Activated T-cell treated with anti-CD3 and anti-CD28 coated beads for 4 hours (primary cell): ENCODE data around the gene IARS1.

Experiments
- DNase-seq: peaks from one replicate; pipeline ENCODE4 v3.0.0-alpha.2; 2020

Gene IARS1

DNA sequence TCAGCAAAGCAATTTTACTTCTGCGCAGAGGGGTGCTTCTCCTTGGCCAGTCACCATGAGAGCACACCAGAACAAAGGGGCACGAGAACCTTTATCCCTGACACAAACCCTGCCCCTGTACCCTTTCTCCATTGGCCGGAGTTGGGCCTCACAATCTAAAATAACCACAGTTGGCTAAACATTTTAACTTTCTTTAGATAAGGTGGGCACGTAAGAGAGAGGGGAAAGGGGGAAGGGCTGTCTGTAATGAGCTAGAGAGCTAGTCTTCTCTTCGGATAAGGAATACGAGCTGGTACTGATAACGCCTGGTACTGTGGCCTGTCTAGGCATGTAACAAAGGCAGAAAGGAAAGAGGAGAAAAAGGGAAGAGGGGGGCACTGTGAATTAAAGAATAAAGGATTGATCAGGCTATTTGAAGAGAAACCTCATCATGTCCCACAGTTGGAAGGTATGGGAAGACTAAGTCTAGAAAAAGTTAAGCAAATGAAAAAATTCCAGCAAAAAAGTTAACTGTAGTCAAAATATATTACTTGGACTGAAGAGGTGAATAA is 1.8 kb upstream of the IARS1 start:
- DNase-seq: no peak

DNA sequence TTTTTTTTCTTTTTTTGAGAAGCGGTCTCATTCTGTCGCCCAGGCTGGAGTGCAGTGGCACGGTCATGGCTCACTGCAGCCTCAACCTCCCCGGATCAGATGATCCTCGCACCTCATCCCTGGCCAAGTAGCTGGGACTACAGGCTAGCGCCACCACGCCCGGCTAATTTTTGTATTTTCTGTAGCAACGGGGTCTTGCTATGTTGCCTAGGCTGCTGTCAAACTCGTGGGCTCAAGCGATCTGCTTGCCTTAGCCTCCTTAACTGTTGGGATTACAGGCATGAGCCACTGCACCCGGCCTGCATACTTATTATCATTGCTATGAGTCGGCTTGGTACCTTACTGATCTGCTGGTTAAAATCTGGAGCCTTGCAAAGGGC is 790 bp upstream of the IARS1 start:
- no peak for DNase-seq

DNA sequence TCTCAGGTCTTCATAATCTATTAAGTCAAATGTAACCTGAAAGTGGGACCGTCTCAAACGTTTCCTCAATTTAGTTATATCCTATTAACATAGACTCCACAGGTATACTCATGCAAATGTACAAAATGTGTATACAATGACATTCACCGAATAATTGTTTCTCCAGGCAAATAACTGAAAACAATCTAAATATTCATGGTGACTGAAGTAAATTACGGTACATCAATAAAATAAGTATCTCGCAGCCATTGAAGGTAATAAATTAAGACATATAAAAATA is 482 bp downstream of the IARS1 start:
- DNase-seq: no peak

DNA sequence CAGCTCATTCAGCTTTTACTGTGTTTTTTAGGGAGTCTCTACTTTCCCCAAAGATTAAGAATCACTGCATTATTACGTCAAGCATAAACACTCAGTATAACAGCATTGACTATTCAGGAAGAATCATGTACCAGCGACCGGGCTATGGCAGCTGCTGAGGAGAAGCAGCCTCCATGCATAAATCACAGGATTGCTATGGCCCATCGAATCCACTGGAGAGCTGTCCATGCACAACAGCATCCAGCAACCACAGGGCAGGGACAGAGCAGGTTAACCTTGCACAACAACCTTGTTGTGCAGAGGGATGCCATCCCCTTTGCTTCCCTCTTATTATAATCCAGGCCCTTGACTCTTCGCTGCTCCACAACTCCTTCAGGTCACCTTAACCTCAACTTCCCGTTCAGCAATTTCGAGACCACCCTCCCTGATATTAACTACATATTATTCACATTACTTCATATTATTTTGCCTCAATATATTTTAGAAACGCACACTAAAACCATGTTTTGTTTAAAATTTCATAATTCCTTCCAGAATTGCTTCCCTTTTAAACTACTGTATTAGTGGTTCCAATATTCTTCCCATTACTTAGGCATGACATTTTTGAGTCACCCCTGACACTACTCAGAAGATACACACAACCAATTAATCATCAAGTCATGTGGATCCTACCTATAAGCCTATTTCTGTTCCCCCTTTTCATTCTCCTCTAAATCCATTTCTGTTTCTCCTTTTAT is 991 bp downstream of the IARS1 start:
- no peak for DNase-seq

DNA sequence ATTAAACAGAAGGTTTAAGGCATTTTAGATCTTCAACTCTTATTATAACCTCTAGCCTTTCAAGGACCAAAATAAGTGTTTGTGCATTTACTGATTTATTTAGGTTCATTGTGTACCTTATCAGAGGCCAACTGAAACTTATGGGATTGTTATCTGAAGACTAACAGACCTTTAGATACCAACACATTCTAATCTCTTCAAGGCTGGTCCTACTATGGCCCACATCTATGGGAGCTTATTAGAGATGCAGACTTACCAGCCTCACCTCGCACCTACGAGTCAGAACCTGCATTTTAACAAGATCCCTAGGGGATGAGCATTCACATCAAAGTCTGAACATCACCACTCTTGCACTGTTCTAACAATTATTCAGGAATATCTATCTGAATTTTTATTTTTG is 1.9 kb downstream of the IARS1 start:
- DNase-seq: no peak

DNA sequence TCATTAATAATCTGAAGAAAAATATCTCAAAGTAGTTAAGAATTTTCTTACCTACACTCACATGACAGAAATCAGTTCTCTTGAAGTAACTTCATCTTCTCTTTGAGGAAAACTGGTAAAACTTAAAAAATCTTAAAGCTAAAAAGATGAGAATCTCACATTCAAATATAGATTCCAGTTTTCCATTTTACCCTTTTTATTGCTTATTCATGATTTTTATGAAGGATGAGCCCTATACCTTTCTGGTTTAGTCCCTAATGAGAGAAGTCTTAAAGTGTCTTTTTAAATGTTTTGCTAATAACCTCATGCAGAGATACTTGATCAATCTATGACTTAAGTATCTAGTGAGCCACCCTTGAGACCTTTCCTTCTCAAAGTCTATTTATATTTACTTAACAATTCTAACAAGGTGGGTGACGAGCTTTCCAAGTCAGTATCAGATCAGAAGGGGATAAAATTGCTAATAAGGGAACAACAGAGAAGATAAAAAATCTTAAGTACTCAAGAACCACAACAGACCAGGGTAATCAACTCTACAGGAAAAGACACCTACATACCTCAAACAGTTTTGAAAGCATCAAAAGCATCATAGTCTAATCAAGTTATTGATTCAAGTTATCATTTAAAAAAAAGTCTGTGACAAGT is 2.6 kb downstream of the IARS1 start:
- DNase-seq: no peak

DNA sequence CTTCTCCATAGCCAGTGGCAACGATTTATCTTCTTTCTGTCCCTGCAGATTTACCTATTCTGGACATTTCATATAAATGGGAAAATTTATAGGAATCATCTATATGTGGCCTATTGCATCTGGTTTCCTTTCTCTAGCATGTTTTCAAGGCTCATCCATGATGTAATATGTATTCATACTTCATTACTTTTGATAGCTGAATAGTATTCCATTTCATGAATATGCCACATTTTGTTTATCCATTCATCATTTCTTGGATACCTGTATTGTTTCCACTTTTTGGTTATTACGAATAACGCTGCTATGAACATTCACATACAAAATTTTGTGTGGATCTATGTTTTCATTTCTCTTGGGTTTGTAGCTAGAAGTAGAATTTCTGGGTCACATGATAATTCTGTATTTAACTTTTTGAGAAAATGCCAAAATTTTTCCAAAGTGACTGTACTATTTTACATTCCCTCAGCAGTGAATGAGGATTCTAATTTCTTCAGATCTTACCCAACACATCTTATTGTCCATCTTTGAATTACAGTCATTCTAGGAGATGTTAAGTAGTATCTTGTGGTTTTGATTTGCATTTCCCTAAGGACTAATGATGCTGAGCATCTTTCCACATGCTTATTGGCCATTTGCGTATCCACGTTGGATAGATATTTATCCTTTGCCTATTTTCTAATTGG is 3.6 kb downstream of the IARS1 start:
- no peak for DNase-seq

DNA sequence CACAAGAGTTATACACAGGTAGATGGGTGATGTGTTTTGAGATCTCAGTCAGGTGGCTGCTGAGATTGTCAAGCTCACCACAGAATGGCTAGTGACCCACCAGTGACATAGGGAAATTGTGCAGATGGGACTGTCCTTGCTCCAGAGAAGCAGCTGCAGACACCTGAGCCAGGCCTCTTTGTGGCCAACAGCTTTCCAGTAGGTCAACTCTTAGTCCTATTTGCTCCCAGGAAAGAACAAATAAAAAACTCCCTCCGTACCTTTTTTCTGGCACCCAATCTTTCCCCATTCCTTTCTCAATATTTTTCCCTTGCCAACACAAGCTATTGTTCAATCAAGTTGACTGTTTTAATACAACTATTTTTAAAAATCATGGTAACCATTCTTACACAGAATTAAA is 14.2 kb downstream of the IARS1 start:
- no peak for DNase-seq

DNA sequence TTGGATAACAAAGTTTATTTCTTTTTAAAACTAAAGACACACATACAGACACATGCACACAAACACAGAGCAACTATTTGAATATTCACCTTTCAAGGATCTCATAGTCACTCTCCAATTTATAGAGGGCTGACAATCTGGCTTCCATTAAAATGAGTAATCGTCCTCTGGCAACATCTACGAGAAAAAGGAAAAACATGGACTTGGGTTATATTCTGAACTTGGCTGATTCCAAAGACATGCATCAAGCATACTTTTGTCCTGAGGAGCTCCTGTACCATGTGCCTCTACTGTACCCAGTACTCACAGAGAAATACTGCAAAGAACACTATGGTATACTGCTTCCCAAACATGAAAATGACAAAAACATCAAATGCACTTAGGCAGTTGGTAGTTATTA is 15.4 kb downstream of the IARS1 start:
- no peak for DNase-seq

DNA sequence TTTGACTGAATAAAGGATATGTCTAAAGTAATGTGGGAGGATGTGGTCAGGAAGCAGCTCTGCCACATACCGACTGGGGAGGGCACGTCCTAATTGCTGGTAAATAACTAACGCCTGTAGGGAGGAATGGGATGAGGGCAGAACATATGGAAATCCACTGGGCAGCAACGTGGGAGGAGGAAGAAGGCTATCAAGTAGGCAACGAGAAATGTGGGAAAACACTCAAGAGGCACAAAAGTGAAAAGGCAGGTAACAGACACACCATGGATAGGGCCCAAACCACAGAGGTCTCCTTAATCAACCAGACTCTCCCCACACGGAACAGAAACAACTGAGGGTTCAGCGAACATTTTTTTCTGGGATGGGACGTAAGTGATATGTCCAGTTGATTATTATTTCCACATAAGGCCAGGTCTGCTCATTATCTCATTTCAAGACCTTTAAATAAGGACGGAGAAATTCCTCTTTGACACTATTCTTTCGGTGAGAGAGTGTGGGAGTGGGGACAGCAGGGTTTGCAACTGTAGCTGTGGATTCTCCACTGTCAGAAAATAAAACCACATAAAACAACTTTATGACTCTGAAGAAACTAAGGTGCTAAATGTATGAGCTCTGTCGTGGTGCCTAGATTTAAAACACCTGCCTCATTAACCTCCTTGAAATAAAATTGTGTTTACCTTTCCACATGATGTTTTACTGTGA is 17.0 kb downstream of the IARS1 start:
- no peak for DNase-seq

DNA sequence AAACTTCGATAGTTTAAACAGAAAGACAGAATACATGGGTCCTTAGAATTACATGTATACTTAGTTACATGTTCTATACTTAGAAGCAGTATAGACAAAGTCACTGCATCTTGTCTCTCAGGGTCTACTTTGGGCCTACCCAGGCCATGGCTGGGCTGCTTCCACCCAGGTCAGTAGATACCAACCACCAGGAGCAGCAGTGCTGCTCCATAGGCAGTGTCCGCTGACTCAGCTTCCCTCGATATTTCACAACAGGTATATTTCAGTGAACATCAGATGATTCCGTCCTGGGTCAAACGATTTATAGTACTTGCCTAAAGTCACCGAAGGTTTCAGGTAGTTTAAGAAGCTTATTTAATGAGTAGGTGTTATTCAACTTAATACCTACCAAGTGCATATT is 18.0 kb downstream of the IARS1 start:
- no peak for DNase-seq

DNA sequence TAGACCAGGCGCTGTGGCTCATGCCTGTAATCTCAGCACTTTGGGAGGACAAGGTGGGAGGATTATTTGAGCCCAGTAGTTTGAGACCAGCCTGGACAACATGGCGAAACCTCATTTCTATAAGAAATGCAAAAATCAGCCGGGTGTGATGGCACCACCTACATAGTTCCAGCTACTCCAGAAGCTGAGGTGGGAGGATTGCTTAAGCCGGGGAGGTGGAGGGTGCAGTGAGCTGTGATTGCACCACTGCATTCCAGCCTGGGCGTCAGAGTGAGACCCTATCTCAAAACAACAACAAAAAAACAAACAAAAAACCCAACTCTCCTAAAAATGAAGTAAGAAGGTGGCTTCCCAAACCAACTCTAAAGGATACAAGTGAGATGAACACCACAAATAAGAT is 23.0 kb downstream of the IARS1 start:
- no peak for DNase-seq

DNA sequence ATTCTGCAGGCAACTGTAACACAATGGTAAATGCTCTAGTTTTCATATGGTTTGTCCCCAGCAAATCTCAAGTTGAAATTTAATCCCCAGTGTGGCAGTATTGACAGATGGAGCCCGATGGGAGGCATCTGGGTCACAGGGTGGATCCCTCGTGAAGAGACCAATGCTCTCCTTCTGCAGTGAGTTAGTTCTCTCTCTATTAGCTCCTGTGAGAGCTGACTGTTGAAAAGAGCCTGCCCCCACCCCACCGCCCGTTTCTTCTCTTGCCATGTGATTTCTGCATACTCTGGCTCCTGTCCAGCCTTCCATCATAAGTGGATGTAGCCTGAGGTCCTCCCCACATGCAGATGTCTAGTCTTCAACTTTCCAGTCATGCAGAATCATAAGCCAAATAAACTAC is 27.0 kb downstream of the IARS1 start:
- no peak for DNase-seq

DNA sequence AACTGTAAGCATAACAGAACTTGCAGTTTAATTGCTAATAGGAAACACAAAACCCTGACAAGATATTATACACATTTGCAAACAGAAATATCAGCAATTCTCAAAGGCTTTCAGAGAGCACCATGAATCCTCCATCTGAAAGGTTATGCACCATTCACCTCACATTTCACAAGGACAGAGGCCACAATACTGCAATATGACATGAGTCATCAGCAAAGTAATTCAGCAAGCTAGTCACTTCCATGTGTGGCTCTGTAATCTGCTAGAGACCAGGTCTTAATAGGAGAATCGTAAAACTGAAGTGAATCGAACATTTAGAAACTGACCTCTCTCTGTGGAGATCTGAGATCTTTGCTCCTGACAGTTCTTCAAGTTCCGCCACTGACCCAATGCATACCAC is 28.3 kb downstream of the IARS1 start:
- DNase-seq: no peak

DNA sequence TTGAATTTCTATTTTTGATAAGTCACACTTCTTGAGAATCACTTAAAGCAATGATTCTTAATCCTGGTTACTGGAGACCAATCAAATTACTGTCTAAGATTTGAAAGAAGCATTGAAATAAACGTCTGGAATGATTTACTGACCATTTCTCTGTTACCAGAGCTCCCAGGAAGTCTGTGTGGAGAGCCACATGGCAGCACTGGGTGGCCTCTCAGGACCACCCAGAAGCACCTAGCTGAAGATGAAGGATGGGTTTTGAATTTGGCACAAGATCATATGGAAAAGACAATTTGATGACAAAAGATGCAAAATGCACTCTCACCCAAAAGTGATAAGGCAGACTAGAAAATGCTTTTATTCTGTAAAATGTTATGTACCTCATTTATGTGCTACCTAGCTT is 30.4 kb downstream of the IARS1 start:
- DNase-seq: no peak

DNA sequence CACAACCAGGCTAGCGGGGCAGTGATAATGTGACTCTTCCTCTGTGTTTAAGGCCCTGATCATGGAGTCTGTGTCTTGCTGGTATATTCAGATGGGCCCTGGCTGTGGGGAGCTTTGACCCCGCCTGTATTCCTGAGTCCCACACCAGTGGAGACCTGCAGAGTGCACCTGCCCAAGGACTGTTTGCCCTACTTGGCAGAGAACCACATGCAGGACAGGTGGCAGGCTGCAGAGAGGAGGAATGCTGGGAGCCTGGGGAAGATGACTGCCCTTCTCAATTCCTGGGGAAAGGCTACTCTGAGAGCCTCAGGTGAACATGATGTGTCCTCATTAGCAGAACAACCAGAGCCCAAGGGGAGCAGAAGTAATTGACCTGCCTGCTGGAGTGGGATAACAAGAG is 36.2 kb downstream of the IARS1 start:
- DNase-seq: no peak

DNA sequence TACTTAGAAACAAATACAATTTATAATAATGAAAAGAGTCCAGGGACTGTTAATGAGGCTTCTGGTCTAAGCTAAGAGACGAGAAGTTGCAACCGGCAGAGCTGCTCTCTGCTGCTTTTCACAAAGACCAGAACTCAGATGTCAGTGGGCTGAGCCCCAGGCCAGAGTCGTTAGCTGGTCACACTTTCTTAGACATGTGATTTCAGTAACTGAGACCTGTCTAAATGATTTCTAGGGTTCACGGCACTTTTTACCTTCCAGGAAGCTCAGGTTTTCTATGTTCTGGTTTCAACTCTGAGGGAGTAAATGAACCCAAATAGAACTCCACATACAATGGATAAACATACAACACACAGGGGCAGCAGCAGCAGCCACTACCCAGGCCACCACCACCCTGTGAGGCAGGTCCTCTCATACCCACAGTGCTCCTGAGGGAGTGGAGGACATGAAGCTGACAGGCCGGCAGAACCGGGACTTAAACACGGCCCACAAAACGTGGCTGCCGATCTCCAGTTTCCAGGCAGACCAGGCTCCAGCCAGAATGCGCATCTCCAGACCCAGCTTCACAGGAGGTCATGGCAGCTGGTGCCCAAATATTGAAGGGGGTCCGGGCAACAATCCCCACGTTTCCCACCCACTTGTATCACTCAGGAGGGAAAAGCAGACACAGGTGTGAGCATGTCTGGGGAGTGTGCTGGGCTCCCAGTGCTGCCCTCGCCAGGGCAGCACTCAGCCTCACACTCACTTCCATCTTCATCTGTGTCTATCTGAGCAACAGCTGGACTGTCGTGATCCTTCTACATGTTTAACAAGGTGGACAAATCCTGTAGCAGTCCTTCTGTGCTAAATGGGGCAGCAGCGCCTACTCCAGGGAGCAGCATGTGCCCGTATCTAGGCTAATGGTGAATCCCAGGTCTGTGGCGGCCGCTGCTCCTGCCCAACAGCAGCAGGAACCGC is 38.8 kb downstream of the IARS1 start:
- no peak for DNase-seq

DNA sequence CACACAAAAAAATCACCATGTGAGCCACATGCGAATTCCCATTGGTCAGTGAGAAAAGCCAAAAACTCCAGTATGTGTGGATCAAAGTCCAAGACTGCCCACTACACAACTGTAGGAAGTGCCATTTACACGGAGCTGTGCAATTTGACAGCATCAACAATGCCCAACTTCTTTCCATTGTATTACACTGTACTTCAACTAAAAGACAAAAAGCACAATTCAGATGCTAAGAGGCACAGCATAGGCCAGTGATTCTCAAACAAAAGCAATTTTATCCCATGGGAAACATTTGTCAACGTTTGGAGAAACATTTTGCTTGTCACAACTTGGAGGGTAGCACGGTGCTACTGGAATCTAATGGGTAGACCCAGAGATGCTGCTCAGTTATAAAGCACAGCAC is 39.8 kb downstream of the IARS1 start:
- DNase-seq: no peak

DNA sequence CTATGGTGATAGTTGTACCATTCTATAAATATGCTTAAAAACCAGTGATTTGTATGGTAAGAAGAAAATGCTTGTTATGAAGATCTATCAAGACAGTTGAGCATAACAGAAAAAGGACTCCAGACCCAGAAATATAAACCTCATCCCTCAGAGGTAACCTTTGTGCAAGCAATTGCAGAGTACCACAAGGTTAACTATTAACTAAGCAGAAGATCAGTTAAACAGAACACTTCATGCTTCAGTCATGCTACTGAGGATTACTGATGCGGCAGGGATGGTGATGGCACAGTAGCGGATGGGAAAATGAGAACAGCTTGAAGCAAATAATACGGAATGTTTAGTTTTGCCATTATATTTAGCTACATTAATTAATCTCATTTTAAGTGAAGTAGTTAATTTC is 45.5 kb downstream of the IARS1 start:
- DNase-seq: no peak

DNA sequence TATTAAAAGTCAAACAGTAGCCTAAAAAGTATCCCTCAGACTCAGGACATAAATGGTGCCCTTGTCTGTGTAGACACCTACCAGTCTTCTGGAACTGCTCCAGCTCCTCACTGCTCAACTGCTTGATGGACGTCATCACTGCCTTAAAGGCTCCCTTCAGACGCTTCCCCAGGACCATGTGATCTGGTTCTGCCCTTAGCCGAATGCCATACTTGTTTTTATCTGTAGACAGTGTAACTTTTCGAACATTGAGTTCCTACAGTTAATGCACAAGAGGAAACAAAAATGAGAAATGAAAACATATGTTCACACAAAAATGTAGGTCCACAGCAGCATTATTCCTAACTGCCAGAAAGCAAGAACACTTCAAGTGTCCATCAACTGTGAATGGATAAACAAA is 46.2 kb downstream of the IARS1 start:
- DNase-seq: no peak

DNA sequence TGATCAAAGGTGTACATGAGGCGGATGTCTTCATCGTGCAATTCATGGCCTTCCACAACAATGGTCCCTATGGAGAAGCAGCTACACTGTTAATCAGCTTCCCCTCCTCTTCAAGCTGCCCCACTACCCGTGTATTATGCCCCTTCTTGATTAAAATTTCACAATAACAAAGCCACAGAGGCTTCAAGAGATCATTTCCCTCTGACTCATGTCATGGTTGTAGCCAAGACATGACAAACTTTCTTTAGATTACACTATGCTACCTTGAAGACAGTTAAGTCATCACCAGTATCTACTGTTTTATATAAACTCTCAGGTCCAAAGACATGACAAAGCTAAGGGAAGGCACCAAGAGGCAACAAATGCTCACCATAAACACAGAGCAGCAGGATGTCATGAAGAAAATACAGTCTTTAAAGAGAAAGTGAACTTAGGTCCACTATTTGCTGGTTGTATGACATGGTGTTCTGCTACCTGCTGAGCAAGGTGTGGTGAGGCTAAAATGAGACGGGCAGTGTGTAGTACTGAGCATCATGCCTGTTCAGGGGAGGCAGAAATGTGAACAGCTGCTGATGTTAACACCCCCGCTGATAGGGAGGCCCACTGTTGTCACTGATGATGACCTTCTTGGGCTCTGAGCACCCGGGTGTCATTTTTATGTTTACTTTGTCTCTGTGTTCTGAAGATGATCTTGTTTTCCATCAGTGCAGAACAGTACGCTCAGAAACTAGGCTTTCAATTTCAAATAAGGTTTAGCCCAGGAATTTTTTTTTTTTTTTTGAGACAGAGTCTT is 48.3 kb downstream of the IARS1 start:
- no peak for DNase-seq
